K562 (cell line): Measurements from ENCODE around the gene KIR3DL1. TPM values are rescaled to one million over a fixed set of nuclear protein-coding genes. Genes with fewer than 3 reads are reported as not detected.

Experiments used
- ATAC-seq: fragments of 200-7000 bp; cut with Tn5 transposase; 3 replicates; pipeline ENCODE4 v1.9.1; 2020; ENCODE audit warnings: moderate library complexity
- BruUV-seq: library from RNA; stranded (reverse); fragments of 400-500 nt; replicated peaks from 2 replicates; lab custom pipeline; 2021; lab: Mats Ljungman, UMichigan
- CTCF ChIA-PET: fragments of 300-600 bp; formaldehyde crosslinking; extraction: SDS; loops from one replicate; lab custom pipeline; 2021; ENCODE audit warnings: low intra/inter-chr PET ratio; lab: Yijun Ruan, JAX
- POLR2A ChIA-PET: fragments of 300-600, 350-650 bp; sonication (Branson Sonifier 250); formaldehyde crosslinking; extraction: SDS; loops from one replicate; lab custom pipeline; 2021; ENCODE audit warnings: antibody characterized with exemption, inconsistent platforms; lab: Yijun Ruan, JAX
- DNase-seq, 4 experiments: peaks; one replicate each; pipeline versions ENCODE4 v3.0.0 to v3.0.0-alpha.2; 2011 to 2018; ENCODE audit warnings: low spot score in 3 of 4, mixed read lengths in 3 of 4; ENCODE audit errors: extremely low read depth in 1 of 4
- FAIRE-seq: peaks from 2 replicates; lab custom pipeline; 2011; peaks lifted over from hg19 to GRCh38; lab: Jason Lieb, UNC
- H2AFZ ChIP-seq: 2 replicates; pipeline ENCODE4 v1.6.0; 2011; ENCODE audit warnings: low read depth, low read length, control low read depth, inconsistent platforms
- H3K27ac ChIP-seq: fragments of 200-600 bp; 3 replicates; pipeline ENCODE4 v1.8.0; 2011; ENCODE audit warnings: low read depth, mild to moderate bottlenecking, control low read depth, inconsistent platforms, low read length, moderate library complexity, mixed read lengths; ENCODE audit errors: extremely low read depth
- H3K27me3 ChIP-seq, 2 experiments: fragments of 300-600 bp in 1 of 2; 2 replicates in 1 of 2; 3 replicates in 1 of 2; pipeline versions ENCODE4 v1.6.0 to v1.8.0; 2011; ENCODE audit warnings: inconsistent platforms in 2 of 2, low read length in 2 of 2, mild to moderate bottlenecking in 1 of 2, mixed read lengths in 1 of 2, moderate library complexity in 1 of 2; ENCODE audit not compliant: control insufficient read depth in 2 of 2, insufficient read depth in 2 of 2
- H3K36me3 ChIP-seq: fragments of 300-600 bp; 3 replicates; pipeline ENCODE4 v1.8.0; 2011; ENCODE audit warnings: mild to moderate bottlenecking, low read length, inconsistent platforms; ENCODE audit not compliant: control insufficient read depth, insufficient read depth
- H3K4me1 ChIP-seq, 2 experiments: fragments of 200-600 bp in 1 of 2; replicated peaks in 1 of 2; 2 replicates in 1 of 2; 3 replicates in 1 of 2; pipeline versions ENCODE4 v1.5.1 to v1.8.0; 2011; ENCODE audit warnings: inconsistent platforms in 2 of 2, low read length in 2 of 2, mild to moderate bottlenecking in 1 of 2, mixed read lengths in 1 of 2, moderate library complexity in 1 of 2; ENCODE audit not compliant: control insufficient read depth in 2 of 2, insufficient read depth in 2 of 2
- H3K4me2 ChIP-seq: 2 replicates; pipeline ENCODE4 v1.6.1; 2011; ENCODE audit warnings: low read length, control low read depth, inconsistent platforms, mixed read lengths; ENCODE audit not compliant: insufficient read depth
- H3K4me3 ChIP-seq: fragments of 200-600 bp; sonication (generic), shearing (Covaris generic); 2 replicates; pipeline ENCODE4 v1.5.1; 2016; ENCODE audit warnings: control low read depth, inconsistent platforms
- H3K79me2 ChIP-seq: fragments of 200-600 bp; 3 replicates; pipeline ENCODE4 v1.8.0; 2011; ENCODE audit warnings: low read length, inconsistent platforms; ENCODE audit not compliant: control insufficient read depth, insufficient read depth
- H3K9ac ChIP-seq, 2 experiments: 2 replicates each; pipeline versions ENCODE4 v1.6.0 to v1.6.1; 2011; ENCODE audit warnings: low read depth in 2 of 2, low read length in 2 of 2, control low read depth in 1 of 2, inconsistent platforms in 1 of 2, mild to moderate bottlenecking in 1 of 2, mixed read lengths in 1 of 2; ENCODE audit not compliant: insufficient read depth in 1 of 2
- H3K9me1 ChIP-seq: one replicate; pipeline ENCODE4 v1.6.0; 2011; ENCODE audit warnings: inconsistent platforms, mild to moderate bottlenecking, low read length, moderate library complexity; ENCODE audit not compliant: control insufficient read depth, insufficient read depth
- H3K9me3 ChIP-seq: replicated peaks from 2 replicates; pipeline ENCODE4 v1.5.1; 2011; ENCODE audit warnings: low read depth, low read length, inconsistent platforms; ENCODE audit not compliant: control insufficient read depth, insufficient read depth
- H4K20me1 ChIP-seq: replicated peaks from 2 replicates; pipeline ENCODE4 v1.6.1; 2011; ENCODE audit warnings: low read length, inconsistent platforms, mixed read lengths; ENCODE audit not compliant: control insufficient read depth, insufficient read depth
- CREB3 ChIP-seq: fragments of 450-650 bp; conservative IDR thresholded peaks from 2 replicates; pipeline ENCODE4 v1.6.1; 2016; ENCODE audit warnings: missing genetic modification characterization, low read depth, mild to moderate bottlenecking, missing compliant biosample characterization, moderate library complexity
- CSDE1 ChIP-seq, 2 experiments: fragments of 450-650 bp; IDR thresholded peaks; 2 replicates each; pipeline ENCODE4 v1.6.1; 2016; ENCODE audit warnings: mild to moderate bottlenecking in 1 of 2
- FIP1L1 ChIP-seq: fragments of 200-400 bp; formaldehyde crosslinking; IDR thresholded peaks from 2 replicates; pipeline ENCODE4 v1.6.1; 2018; ENCODE audit warnings: mild to moderate bottlenecking, low read depth, low read length; ENCODE audit not compliant: poor library complexity, severe bottlenecking
- RBBP5 ChIP-seq: fragments of 200-600 bp; sonication (generic); IDR thresholded peaks from 2 replicates; pipeline ENCODE4 v1.6.1; 2012; ENCODE audit warnings: borderline replicate concordance, mild to moderate bottlenecking, low read length, control low read depth, inconsistent platforms; ENCODE audit not compliant: insufficient read depth, poor library complexity, severe bottlenecking
- SAP30 ChIP-seq: fragments of 200-600 bp; sonication (generic); IDR thresholded peaks from 2 replicates; pipeline ENCODE4 v1.6.1; 2012; ENCODE audit warnings: borderline replicate concordance, low read depth, mild to moderate bottlenecking, moderate library complexity, low read length, control low read depth, inconsistent platforms; ENCODE audit not compliant: insufficient read depth, poor library complexity, severe bottlenecking
- SNIP1 ChIP-seq: fragments of 450-650 bp; IDR thresholded peaks from 2 replicates; pipeline ENCODE4 v1.7.1; 2017; ENCODE audit warnings: low read depth, mild to moderate bottlenecking
- UBTF ChIP-seq, 2 experiments: IDR thresholded peaks; 2 replicates each; pipeline ENCODE4 v1.6.1; 2012; ENCODE audit warnings: improper control_type of control experiment in 2 of 2, low read depth in 2 of 2, low read length in 2 of 2, borderline replicate concordance in 1 of 2
- WHSC1 ChIP-seq: IDR thresholded peaks from one replicate; pipeline ENCODE4 v1.6.1; 2012; ENCODE audit warnings: low read length, control low read depth, inconsistent platforms
- ZNF24 ChIP-seq: fragments of 450-650 bp; IDR thresholded peaks from 2 replicates; pipeline ENCODE4 v1.6.1; 2016
- WGBS: fragments of 100-300 bp; shearing (Covaris generic); methylation state at CpG from one replicate; pipeline ENCODE4 v1.1.6; 2016; ENCODE audit warnings: low coverage, mixed read lengths; ENCODE audit not compliant: insufficient coverage; ENCODE audit errors: missing lambda C conversion rate; 5-methylcytosine and 5-hydroxymethylcytosine counted together
- in situ Hi-C: fragments of 300-500 bp; cut with MboI; formaldehyde crosslinking; loops from 4 replicates; pipeline ENCODE4 v1.15.0; 2018; ENCODE audit warnings: inconsistent platforms, mixed read lengths
- intact Hi-C: fragments of 100-400 bp; cut with micrococcal nuclease; formaldehyde crosslinking; loops from 2 replicates; pipeline ENCODE4 v1.14.2; 2022
- polyA plus RNA-seq, 8 experiments: library from polyadenylated mRNA; depleted of rRNA in 4 of 8; stranded (reverse) in 5 of 8; unstranded in 3 of 8; fragments of >200 nt; fragmentation: Nextera tagmentation in 2 of 8; fragmentation: Illumina TruSeq in 1 of 8; extraction: Ambion mirVana in 2 of 8; extraction: Trizol in 1 of 8; gene quantifications; 2 replicates each; pipeline versions ENCODE4 v1.2.1 to v1.2.3, GENCODE V29; 2011 to 2014; ENCODE audit warnings: inconsistent platforms in 1 of 8, missing spikeins in 1 of 8
- total RNA-seq, 7 experiments: library from RNA; depleted of rRNA in 6 of 7; stranded (reverse); fragments of >200 nt in 6 of 7; fragmentation: Illumina TruSeq in 2 of 7; extraction: Trizol in 2 of 7; gene quantifications; 2 replicates each; pipeline versions ENCODE4 v1.2.1 to v1.2.3, GENCODE V29; 2011 to 2021; ENCODE audit warnings: low replicate concordance in 1 of 7
- TF ChIP-seq, protein P1 (sequence below): fragments of 450-650 bp; formaldehyde crosslinking; IDR thresholded peaks from 2 replicates; pipeline ENCODE4 v1.4.0; 2022; ENCODE audit warnings: mild to moderate bottlenecking, moderate library complexity
- TF ChIP-seq, protein P2 (sequence below): fragments of 250-450 bp; sonication (Bioruptor Pico); IDR thresholded peaks from 2 replicates; pipeline ENCODE4 v1.9.0; 2021; ENCODE audit warnings: mild to moderate bottlenecking

The KIR3DL1 gene
- total and polyA plus RNA-seq, 9 of the 15 experiments (the other 6 are each of a cell fraction or from before 2014, with no cell fraction given), result not detected

GRCh38 chr19:54791476-54791875, 24.8 kb upstream of the KIR3DL1 start:
- Histone ChIP-seq H3K79me2 (no peaks in the 10 kb centered on the region), H3K9ac (no peak overlapping the region), H3K4me1 (no peaks in the 10 kb centered on the region), H3K9me3 (no peaks in the 10 kb centered on the region), H4K20me1 (no peaks in the 10 kb centered on the region), H3K4me2 (no peak overlapping the region), H2AFZ (no peak overlapping the region), H3K27ac (no peak overlapping the region)
- in situ Hi-C loops (no loop called here), intact Hi-C loops (no loop called here)
- TF ChIP-seq SAP30 (no peak), ZNF24 (peak; percentile 96)
- TF ChIP-seq, all 486 proteins: peak for 1
- ChIA-PET POLR2A (no interaction called here), CTCF (no interaction called here)
- H3K9me1 ChIP-seq, result no peaks in the 10 kb centered on the region
- 3% methylated on average over 6 of the region's 6 CpGs for WGBS
- peaks cover 6 to 29% of the 10 kb centered on the region in 2 experiments; a peak in 4 of 5 replicates for H3K27me3 ChIP-seq
- no TSS peak for BruUV-seq
- no peak overlapping the region for H3K4me3 ChIP-seq
- H3K36me3 ChIP-seq, result no peaks in the 10 kb centered on the region
- DNase-seq, result no peak
- no peak for ATAC-seq
- no peak for FAIRE-seq

DNA sequence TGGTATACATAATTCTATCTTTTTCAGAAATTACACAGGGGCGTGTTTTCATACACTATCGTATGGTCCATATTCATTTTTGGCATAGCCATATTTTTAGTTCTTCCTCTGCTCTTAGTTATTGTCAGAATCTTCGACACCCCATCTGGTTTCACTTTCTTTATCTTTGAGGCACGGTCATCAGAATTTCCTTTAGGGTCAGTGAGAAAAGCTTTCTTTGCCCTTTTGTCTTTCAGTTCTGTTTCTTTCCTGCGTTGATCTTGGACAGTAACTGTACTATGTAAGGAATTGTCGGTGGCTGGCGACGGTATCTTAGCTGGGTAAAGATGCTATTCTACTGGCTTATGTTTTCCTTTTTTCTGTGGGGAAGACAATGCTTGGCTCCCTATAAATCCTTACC, 23.5 kb upstream of the KIR3DL1 start:
- in situ Hi-C loops, result no loop called here
- H3K9ac ChIP-seq, result no peak overlapping the region
- ATAC-seq (no peak), FAIRE-seq (no peak), DNase-seq (no peak)
- no peak overlapping the region for H2AFZ ChIP-seq
- no peak overlapping the region for H3K4me2 ChIP-seq
- no TSS peak for BruUV-seq
- no peaks in the 10 kb centered on the region for H3K9me3 ChIP-seq
- ChIA-PET POLR2A (no interaction called here), CTCF (no interaction called here)
- no peaks in the 10 kb centered on the region for H3K4me1 ChIP-seq
- no peaks in the 10 kb centered on the region for H3K79me2 ChIP-seq
- H3K4me3 ChIP-seq, result no peak overlapping the region
- intact Hi-C loops, result no loop called here
- H3K36me3 ChIP-seq, result no peaks in the 10 kb centered on the region
- H3K27ac ChIP-seq, result no peak overlapping the region
- peaks cover 4 to 25% of the 10 kb centered on the region in 2 experiments; a peak in 4 of 5 replicates for H3K27me3 ChIP-seq
- 3% methylated on average over 8 of the region's 8 CpGs for WGBS
- no peaks in the 10 kb centered on the region for H3K9me1 ChIP-seq
- no peaks in the 10 kb centered on the region for H4K20me1 ChIP-seq
- no peak for TF ChIP-seq CSDE1 (IDR thresholded peaks at IDR 0.05)
- TF ChIP-seq UBTF (IDR thresholded peaks at IDR 0.05; ENCODE audit: borderline replicate concordance in 1 of 2, low read depth in 2 of 2, low read length in 2 of 2), result no peak
- TF ChIP-seq, protein P1, sequence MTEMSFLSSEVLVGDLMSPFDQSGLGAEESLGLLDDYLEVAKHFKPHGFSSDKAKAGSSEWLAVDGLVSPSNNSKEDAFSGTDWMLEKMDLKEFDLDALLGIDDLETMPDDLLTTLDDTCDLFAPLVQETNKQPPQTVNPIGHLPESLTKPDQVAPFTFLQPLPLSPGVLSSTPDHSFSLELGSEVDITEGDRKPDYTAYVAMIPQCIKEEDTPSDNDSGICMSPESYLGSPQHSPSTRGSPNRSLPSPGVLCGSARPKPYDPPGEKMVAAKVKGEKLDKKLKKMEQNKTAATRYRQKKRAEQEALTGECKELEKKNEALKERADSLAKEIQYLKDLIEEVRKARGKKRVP (CRISPR knock-in tag), result no peak
- TF ChIP-seq WHSC1, result no peak
- no peak for TF ChIP-seq RBBP5
- TF ChIP-seq SNIP1, result no peak
- TF ChIP-seq FIP1L1, result no peak
- TF ChIP-seq, protein P2, sequence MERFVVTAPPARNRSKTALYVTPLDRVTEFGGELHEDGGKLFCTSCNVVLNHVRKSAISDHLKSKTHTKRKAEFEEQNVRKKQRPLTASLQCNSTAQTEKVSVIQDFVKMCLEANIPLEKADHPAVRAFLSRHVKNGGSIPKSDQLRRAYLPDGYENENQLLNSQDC (CRISPR knock-in tag), result no peak
- no peak for TF ChIP-seq CREB3 (tag)
